Testis (tissue), 3 donors: ENCODE data around the gene OPCML. TPM values are rescaled to one million over a fixed set of nuclear protein-coding genes. Genes with fewer than 3 reads are reported as not detected.

Experiments used
- DNase-seq: peaks from one replicate; pipeline ENCODE4 v3.0.0-alpha.2; 2019
- H3K27ac ChIP-seq, 2 donors: fragments of 200-600 bp; sonication (generic); one replicate each; pipeline ENCODE4 v1.5.1; 2019
- H3K27me3 ChIP-seq: fragments of 200-600 bp; sonication (generic); one replicate; pipeline ENCODE4 v1.5.1; 2019
- H3K36me3 ChIP-seq: fragments of 200-600 bp; sonication (generic); one replicate; pipeline ENCODE4 v1.5.1; 2017; ENCODE audit warnings: low read depth; ENCODE audit errors: missing control alignments
- H3K4me1 ChIP-seq: fragments of 200-600 bp; sonication (generic); one replicate; pipeline ENCODE4 v1.5.1; 2019
- H3K4me3 ChIP-seq, 2 donors: fragments of 200-600 bp; sonication (generic); one replicate each; pipeline ENCODE4 v1.5.1; 2017 to 2019
- H3K9me3 ChIP-seq: fragments of 200-600 bp; sonication (generic); one replicate; pipeline ENCODE4 v1.5.1; 2017
- POLR2A ChIP-seq: fragments of 450-650 bp; IDR thresholded peaks from one replicate; pipeline ENCODE4 v1.6.1; 2017; ENCODE audit warnings: antibody characterized with exemption, mild to moderate bottlenecking, moderate library complexity
- WGBS, 2 donors: methylation state at CpG; one replicate each; pipeline ENCODE4 v1.1.5; 2018; 5-methylcytosine and 5-hydroxymethylcytosine counted together
- intact Hi-C: fragments of 100-400 bp; cut with DNase I; formaldehyde crosslinking; loops from one replicate; pipeline ENCODE4 v1.15.1; 2023; ENCODE audit warnings: low total_unique reads
- polyA plus RNA-seq: library from polyadenylated mRNA; stranded (reverse); fragments of 350-450 nt; fragmentation: Illumina TruSeq; extraction: RNeasy Lipid Tissue Mini Kit (QIAGEN cat#74804); gene quantifications from one replicate; pipeline ENCODE4 v1.2.3, GENCODE V29; 2014; ENCODE audit warnings: low read depth, low replicate concordance; ENCODE audit not compliant: insufficient read depth
- total RNA-seq, 2 donors: library from RNA; depleted of rRNA; stranded (reverse); fragments of >200 nt; gene quantifications; one replicate each; pipeline ENCODE4 v1.2.3, GENCODE V29; 2016
- TF ChIP-seq, protein P1 (sequence below), 3 experiments: fragments of 450-650 bp in 2 of 3; fragments of 200-600 bp in 1 of 3; sonication (generic) in 1 of 3; IDR thresholded peaks; one replicate each; pipeline ENCODE4 v1.5.1; 2016 to 2019; ENCODE audit warnings: antibody characterized with exemption in 3 of 3, mild to moderate bottlenecking in 2 of 3, moderate library complexity in 1 of 3

The OPCML gene
- total and polyA plus RNA-seq, 3 donors from 2014 or later: 0.16 to 2.7 (median 0.62) TPM

DNA sequence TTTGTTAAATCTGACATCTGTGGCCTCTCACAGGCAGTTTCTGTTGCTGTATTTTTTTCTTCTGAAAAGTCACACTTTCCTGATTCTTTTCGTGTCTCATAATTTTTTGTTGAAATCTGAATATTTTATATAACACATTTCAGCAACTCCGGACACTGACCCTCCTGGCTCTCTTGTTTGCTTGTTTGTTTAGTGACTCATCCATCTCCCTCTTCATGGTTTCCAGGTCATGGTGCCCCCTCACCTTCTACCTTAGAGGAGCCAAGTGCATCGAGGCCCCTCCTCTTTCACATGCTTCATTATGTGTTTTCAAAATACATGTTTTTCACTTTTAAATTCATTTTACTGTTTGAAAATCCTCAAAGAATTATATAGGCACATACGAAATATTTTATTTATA is 562.4 kb downstream of the OPCML start:
- Histone ChIP-seq H3K4me3 (no peak overlapping the region), H3K9me3 (no peaks in the 10 kb centered on the region), H3K27me3 (no peaks in the 10 kb centered on the region), H3K36me3 (no peaks in the 10 kb centered on the region), H3K27ac (no peak overlapping the region), H3K4me1 (no peaks in the 10 kb centered on the region)
- DNase-seq: no peak
- 87 to 91% methylated on average over 4 of the region's 4 CpGs for WGBS, 2 donors
- TF ChIP-seq, protein P1, sequence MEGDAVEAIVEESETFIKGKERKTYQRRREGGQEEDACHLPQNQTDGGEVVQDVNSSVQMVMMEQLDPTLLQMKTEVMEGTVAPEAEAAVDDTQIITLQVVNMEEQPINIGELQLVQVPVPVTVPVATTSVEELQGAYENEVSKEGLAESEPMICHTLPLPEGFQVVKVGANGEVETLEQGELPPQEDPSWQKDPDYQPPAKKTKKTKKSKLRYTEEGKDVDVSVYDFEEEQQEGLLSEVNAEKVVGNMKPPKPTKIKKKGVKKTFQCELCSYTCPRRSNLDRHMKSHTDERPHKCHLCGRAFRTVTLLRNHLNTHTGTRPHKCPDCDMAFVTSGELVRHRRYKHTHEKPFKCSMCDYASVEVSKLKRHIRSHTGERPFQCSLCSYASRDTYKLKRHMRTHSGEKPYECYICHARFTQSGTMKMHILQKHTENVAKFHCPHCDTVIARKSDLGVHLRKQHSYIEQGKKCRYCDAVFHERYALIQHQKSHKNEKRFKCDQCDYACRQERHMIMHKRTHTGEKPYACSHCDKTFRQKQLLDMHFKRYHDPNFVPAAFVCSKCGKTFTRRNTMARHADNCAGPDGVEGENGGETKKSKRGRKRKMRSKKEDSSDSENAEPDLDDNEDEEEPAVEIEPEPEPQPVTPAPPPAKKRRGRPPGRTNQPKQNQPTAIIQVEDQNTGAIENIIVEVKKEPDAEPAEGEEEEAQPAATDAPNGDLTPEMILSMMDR (IDR thresholded peaks at IDR 0.05): no peak
- no peak for TF ChIP-seq POLR2A
- intact Hi-C loops: no loop called here

DNA sequence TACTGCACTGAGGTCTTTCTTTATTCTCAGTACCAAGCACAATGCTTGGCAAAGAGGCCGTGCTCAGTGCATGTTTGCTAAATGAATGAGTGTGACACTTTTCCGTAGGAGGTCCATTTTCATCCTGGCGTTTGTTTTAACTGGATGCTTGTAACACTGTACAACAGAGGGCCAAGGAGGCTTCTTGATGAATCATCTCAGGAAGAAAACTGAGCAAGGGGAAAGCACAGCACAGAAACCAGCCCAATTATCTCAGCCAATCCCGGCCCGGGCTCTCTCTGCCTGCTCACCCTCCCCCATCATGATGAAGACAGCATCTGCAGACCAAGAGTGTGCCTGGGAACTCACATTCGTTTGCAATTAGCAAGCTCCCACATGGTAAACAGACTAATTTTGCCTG is 570.3 kb downstream of the OPCML start:
- no peaks in the 10 kb centered on the region for H3K9me3 ChIP-seq
- H3K4me1 ChIP-seq: peaks cover 7% of the 10 kb centered on the region
- H3K27ac ChIP-seq: peak overlapping the region in 1 of 2 donors; percentile 9
- 49 to 58% methylated on average over 6 of the region's 6 CpGs for WGBS, 2 donors
- H3K27me3 ChIP-seq: no peaks in the 10 kb centered on the region
- H3K36me3 ChIP-seq: no peaks in the 10 kb centered on the region
- TF ChIP-seq, protein P1 (IDR thresholded peaks at IDR 0.05): no peak
- no peak for TF ChIP-seq POLR2A
- no peak overlapping the region for H3K4me3 ChIP-seq
- DNase-seq: peak; percentile 62
- intact Hi-C loops: no loop called here

DNA sequence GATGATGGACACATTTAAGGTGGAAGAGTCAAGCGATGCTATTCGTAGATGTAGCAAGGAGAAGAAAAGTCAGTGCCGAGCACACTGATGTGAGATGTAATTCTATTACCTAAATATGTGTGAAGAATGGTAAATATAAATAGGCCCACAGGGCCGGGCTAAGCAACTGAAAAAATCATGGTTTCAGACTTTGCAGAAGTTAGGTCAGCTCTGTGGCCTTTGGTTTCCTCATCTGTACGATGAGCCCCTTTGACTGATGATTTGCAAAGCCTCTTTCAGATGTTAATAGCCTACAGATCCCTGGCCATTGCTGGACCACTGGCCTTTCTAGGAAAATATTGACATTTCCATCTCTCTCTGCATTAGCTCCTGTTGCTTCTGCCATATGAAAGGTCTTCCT is 570.8 kb downstream of the OPCML start:
- 65 to 78% methylated on average over 5 of the region's 5 CpGs for WGBS, 2 donors
- no peak for TF ChIP-seq POLR2A
- intact Hi-C loops: no loop called here
- no peak overlapping the region for H3K27ac ChIP-seq
- H3K27me3 ChIP-seq: no peaks in the 10 kb centered on the region
- peaks cover 7% of the 10 kb centered on the region for H3K4me1 ChIP-seq
- no peak overlapping the region for H3K4me3 ChIP-seq
- H3K36me3 ChIP-seq: no peaks in the 10 kb centered on the region
- no peaks in the 10 kb centered on the region for H3K9me3 ChIP-seq
- DNase-seq: no peak

DNA sequence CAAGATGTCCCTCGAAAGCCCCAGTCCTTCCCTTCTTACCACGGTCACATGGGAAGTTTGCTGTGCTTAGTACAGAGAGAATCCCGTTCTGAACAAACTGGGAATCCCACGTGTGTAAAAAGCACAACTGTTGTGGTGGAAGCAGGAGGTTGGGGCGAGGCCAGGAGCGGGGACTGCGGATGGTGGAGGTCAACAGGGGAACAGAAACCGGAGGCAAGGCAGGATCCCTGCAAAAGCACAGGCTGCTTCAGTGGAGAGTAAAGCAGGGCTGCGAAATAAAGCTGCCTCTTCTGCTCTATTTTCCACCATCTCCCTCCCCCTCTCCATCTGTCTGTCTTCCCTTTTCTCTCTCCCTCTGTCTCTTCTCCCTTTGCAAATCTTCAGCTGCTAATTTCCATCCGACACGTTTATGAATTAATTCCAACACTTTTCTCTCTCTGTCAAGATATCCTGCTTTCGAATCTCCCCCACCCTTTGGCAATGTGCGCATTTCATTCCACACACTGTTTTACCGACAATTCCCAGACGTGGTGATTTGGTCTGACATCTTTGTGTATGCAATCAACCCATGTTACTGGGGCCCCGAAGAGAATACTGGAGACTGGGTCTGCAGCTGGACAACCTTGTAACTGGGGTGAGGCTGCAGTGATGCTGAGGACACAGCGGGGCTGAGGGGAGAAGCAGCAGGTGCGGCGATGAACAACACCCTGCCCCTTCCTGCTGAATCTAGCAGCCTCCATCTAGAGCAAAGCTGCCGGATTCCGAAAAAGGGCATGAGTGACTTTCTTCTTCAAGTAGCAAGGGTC is 571.8 kb downstream of the OPCML start:
- Histone ChIP-seq H3K36me3 (no peaks in the 10 kb centered on the region), H3K4me1 (peaks cover 7% of the 10 kb centered on the region), H3K27me3 (no peaks in the 10 kb centered on the region), H3K4me3 (no peak overlapping the region), H3K9me3 (no peaks in the 10 kb centered on the region), H3K27ac (peak overlapping the region in 1 of 2 donors; percentile 32)
- no peak for DNase-seq
- 29 to 34% methylated on average over 20 to 21 of the region's 21 CpGs for WGBS, 2 donors
- no peak for TF ChIP-seq POLR2A
- TF ChIP-seq, protein P1 (IDR thresholded peaks at IDR 0.05): no peak
- intact Hi-C loops: no loop called here

DNA sequence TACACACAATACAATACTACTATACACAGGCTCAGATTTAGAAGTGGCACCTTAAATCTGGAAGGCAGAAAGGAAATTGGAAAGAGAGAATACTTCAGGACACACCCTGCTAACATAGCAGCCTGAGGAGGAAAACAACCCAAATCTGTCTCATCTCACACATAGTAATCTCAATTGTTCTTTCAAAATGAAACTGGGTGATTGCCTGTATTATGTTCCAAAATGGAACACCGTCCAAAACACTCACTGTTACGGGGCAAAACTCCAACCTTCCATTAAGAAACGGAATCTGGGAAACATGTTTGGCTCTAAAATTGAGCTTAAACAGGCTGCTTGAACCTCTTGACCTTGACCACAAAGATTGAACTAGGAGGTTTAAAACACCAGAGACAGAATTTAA is 572.6 kb downstream of the OPCML start:
- H3K9me3 ChIP-seq: no peaks in the 10 kb centered on the region
- H3K27ac ChIP-seq: no peak overlapping the region
- TF ChIP-seq, protein P1 (IDR thresholded peaks at IDR 0.05): no peak
- TF ChIP-seq POLR2A: no peak
- intact Hi-C loops: no loop called here
- H3K4me3 ChIP-seq: no peak overlapping the region
- 14 to 27% methylated on average over 3 of the region's 3 CpGs for WGBS, 2 donors
- H3K36me3 ChIP-seq: no peaks in the 10 kb centered on the region
- no peaks in the 10 kb centered on the region for H3K27me3 ChIP-seq
- H3K4me1 ChIP-seq: peaks cover 7% of the 10 kb centered on the region
- no peak for DNase-seq
